GM18507 (cell line): ENCODE measurements around the gene GNAS.

Source experiments
- DNase-seq: peaks from one replicate; pipeline ENCODE4 v3.0.0; 2011; ENCODE audit warnings: low read depth; ENCODE audit not compliant: insufficient read length; ENCODE audit errors: extremely low spot score
- FAIRE-seq: peaks from 2 replicates; lab custom pipeline; 2011; peaks lifted over from hg19 to GRCh38; lab: Jason Lieb, UNC

Gene GNAS

GRCh38 chr20:58953050-58953449 is 100.5 kb downstream of the GNAS start:
- no peak for DNase-seq
- FAIRE-seq, result no peak

GRCh38 chr20:58956078-58956477 is 103.6 kb downstream of the GNAS start:
- DNase-seq (no peak), FAIRE-seq (no peak)

GRCh38 chr20:58959652-58960051 is 107.1 kb downstream of the GNAS start:
- FAIRE-seq (no peak), DNase-seq (no peak)
